ENCODE measurements around the gene CLCN7. TPM values are rescaled to one million over a fixed set of nuclear protein-coding genes. Genes with fewer than 3 reads are reported as not detected.

The CLCN7 gene
- total and polyA plus RNA-seq, 2 of the 4 experiments (the other 2 are of a cell fraction), result 10.8 to 45.2 TPM

GRCh38 chr16:1498899-1499676, 24.3 kb upstream of the CLCN7 start:
- no peak overlapping the region for H2AK5ac ChIP-seq (ENCODE audit: low read depth, low read length)
- ChIA-PET CTCF (no interaction called here), POLR2A (ENCODE audit: unreplicated experiment) (no interaction called here)
- no peak overlapping the region for H2BK5ac ChIP-seq (ENCODE audit: low read depth, low read length, poor library complexity, severe bottlenecking)
- H3K9me1 ChIP-seq (ENCODE audit: insufficient read depth, low read length), result no peaks in the 10 kb centered on the region
- TF ChIP-seq CEBPB (IDR thresholded peaks at IDR 0.05; ENCODE audit: low read depth, low read length) (no peak), RAD21 (IDR thresholded peaks at IDR 0.05; ENCODE audit: low read length) (no peak), SMC3 (IDR thresholded peaks at IDR 0.05; ENCODE audit: low read depth, low read length) (no peak), NFE2L2 (IDR thresholded peaks at IDR 0.05; ENCODE audit: low read depth, low read length) (no peak), POLR2A (IDR thresholded peaks at IDR 0.05; ENCODE audit: low read depth, low read length) (no peak), RCOR1 (IDR thresholded peaks at IDR 0.05; ENCODE audit: insufficient replicate concordance, low read length) (no peak), USF2 (IDR thresholded peaks at IDR 0.05; ENCODE audit: low read depth, low read length) (no peak), MXI1 (IDR thresholded peaks at IDR 0.05; ENCODE audit: borderline replicate concordance, low read depth, low read length) (no peak), CTCF (conservative IDR thresholded peaks at IDR 0.05; ENCODE audit: low read depth, low read length) (no peak), BHLHE40 (IDR thresholded peaks at IDR 0.05; ENCODE audit: low read depth, low read length) (no peak), RFX5 (IDR thresholded peaks at IDR 0.05; ENCODE audit: low read depth, low read length) (no peak), MAZ (IDR thresholded peaks at IDR 0.05; ENCODE audit: borderline replicate concordance, low read depth, low read length) (no peak), CHD1 (IDR thresholded peaks at IDR 0.05; ENCODE audit: low read depth, low read length) (no peak), MAFK (IDR thresholded peaks at IDR 0.05; ENCODE audit: low read depth, low read length) (no peak), ELK1 (IDR thresholded peaks at IDR 0.05; ENCODE audit: borderline replicate concordance, low read depth, low read length) (no peak), FOS (IDR thresholded peaks at IDR 0.05; ENCODE audit: low read depth, low read length) (no peak)
- H4K8ac ChIP-seq (ENCODE audit: low read depth in 2 of 2, low read length in 2 of 2), result no peak overlapping the region
- no peak overlapping the region for H3K23ac ChIP-seq (ENCODE audit: low read depth, low read length)
- in situ Hi-C loops (cut with MboI; ENCODE audit: low sequenced_read_pairs) (no loop called here), intact Hi-C loops (cut with micrococcal nuclease) (no loop called here), dilution Hi-C loops (cut with HindIII; ENCODE audit: low sequenced_read_pairs, unreplicated experiment) (no loop called here)
- no peak overlapping the region for H3K18ac ChIP-seq (ENCODE audit: low read depth, low read length)
- no peak overlapping the region for H3K9ac ChIP-seq (ENCODE audit: low read depth, low read length)
- H2BK120ac ChIP-seq (ENCODE audit: low read depth, low read length), result no peak overlapping the region
- H2AK9ac ChIP-seq (replicated peaks; ENCODE audit: low read depth, low read length, poor library complexity), result no peak overlapping the region
- no TSS peak for BruUV-seq (replicated peaks)
- H4K20me1 ChIP-seq (ENCODE audit: insufficient read depth, low read length), result peaks cover 12% of the 10 kb centered on the region; the same call in 1 of the 2 replicates
- no peak overlapping the region for H3K4me2 ChIP-seq (ENCODE audit: low read depth, low read length)
- no peak overlapping the region for H2BK20ac ChIP-seq (ENCODE audit: low read depth, low read length)
- no peak overlapping the region for H3K27ac ChIP-seq (ENCODE audit: insufficient read depth, low read length)
- H3K14ac ChIP-seq (replicated peaks; ENCODE audit: low read depth, low read length), result no peak overlapping the region
- peaks cover 59% of the 10 kb centered on the region for H3K36me3 ChIP-seq (ENCODE audit: control insufficient read depth, insufficient read depth, low read length)
- no peaks in the 10 kb centered on the region for H3K9me3 ChIP-seq (ENCODE audit: control insufficient read depth, insufficient read depth, low read length)
- no peaks in the 10 kb centered on the region for H3K27me3 ChIP-seq (ENCODE audit: control insufficient read depth, insufficient read depth, low read length)
- DNase-seq (no peak), ATAC-seq (ENCODE audit: low read depth) (no peak)
- H3K56ac ChIP-seq (ENCODE audit: extremely low read depth, insufficient read depth, low read length), result no peak overlapping the region
- H2AFZ ChIP-seq (replicated peaks; ENCODE audit: low read length, poor library complexity), result no peak overlapping the region
- H3K4me1 ChIP-seq (ENCODE audit: control insufficient read depth, insufficient read depth, low read length), result peaks cover 8% of the 10 kb centered on the region
- H3K4me3 ChIP-seq (ENCODE audit: insufficient read depth, low read depth, low read length), result no peak overlapping the region
- no peak overlapping the region for H2BK15ac ChIP-seq (ENCODE audit: low read depth, low read length)
- 98% methylated on average over 20 of the region's 35 CpGs; no CpG with 5 or more reads in 1 of the 2 experiments for WGBS, 2 experiments (ENCODE audit: extremely low coverage in 2 of 2, insufficient read length in 1 of 2)
- no peak overlapping the region for H4K5ac ChIP-seq (ENCODE audit: low read depth, low read length)
- H3K79me1 ChIP-seq (ENCODE audit: low read depth in 1 of 2, low read length in 2 of 2), result peaks cover 6 to 21% of the 10 kb centered on the region in 2 experiments
- H4K91ac ChIP-seq (ENCODE audit: insufficient read depth, low read depth, low read length), result no peak overlapping the region
- H3K4ac ChIP-seq (ENCODE audit: low read depth, low read length), result no peak overlapping the region

All from IMR-90 (cell line).